A673 (cell line): Measurements from ENCODE around the gene MEGF11. TPM values are rescaled to one million over a fixed set of nuclear protein-coding genes. Genes with fewer than 3 reads are reported as not detected.

Source experiments
- BruUV-seq: library from RNA; stranded (reverse); fragments of 400-500 nt; replicated peaks from 2 replicates; lab custom pipeline; 2021; lab: Mats Ljungman, UMichigan
- CTCF ChIA-PET: fragments of 300-600 bp; sonication (Branson Sonifier 250); formaldehyde crosslinking; loops from one replicate; lab custom pipeline; 2022; ENCODE audit warnings: antibody characterized with exemption; lab: Charles Lee
- POLR2A ChIA-PET: fragments of 300-600 bp; sonication (Branson Sonifier 250); formaldehyde crosslinking; loops from one replicate; lab custom pipeline; 2022; ENCODE audit warnings: antibody characterized with exemption; ENCODE audit not compliant: low non-redundant PET; lab: Charles Lee
- DNase-seq: peaks from one replicate; pipeline ENCODE4 v3.0.0-alpha.2; 2015; ENCODE audit warnings: low spot score
- H3K27ac ChIP-seq: fragments of 200-600 bp; sonication (generic); 2 replicates; pipeline ENCODE4 v1.5.1; 2016; ENCODE audit warnings: mixed run types, low read depth, mild to moderate bottlenecking, mixed read lengths, antibody characterized with exemption, low read length; ENCODE audit not compliant: poor library complexity, severe bottlenecking
- H3K27me3 ChIP-seq: fragments of 200-600 bp; sonication (generic); replicated peaks from 2 replicates; pipeline ENCODE4 v1.6.1; 2017; ENCODE audit warnings: mixed run types, low read depth, mild to moderate bottlenecking, mixed read lengths, antibody characterized with exemption, low read length; ENCODE audit not compliant: insufficient read depth, poor library complexity
- H3K36me3 ChIP-seq: fragments of 200-600 bp; sonication (generic); 2 replicates; pipeline ENCODE4 v1.6.1; 2016; ENCODE audit warnings: mixed run types, mild to moderate bottlenecking, mixed read lengths, antibody characterized with exemption, low read length; ENCODE audit not compliant: insufficient read depth, poor library complexity, severe bottlenecking
- H3K4me1 ChIP-seq: fragments of 200-600 bp; sonication (generic); 2 replicates; pipeline ENCODE4 v1.6.1; 2017; ENCODE audit warnings: mixed run types, mild to moderate bottlenecking, mixed read lengths, antibody characterized with exemption, low read length; ENCODE audit not compliant: insufficient read depth, poor library complexity, severe bottlenecking
- H3K4me3 ChIP-seq: fragments of 200-600 bp; sonication (generic); 2 replicates; pipeline ENCODE4 v1.5.1; 2016; ENCODE audit warnings: low read depth, mixed run types, mild to moderate bottlenecking, mixed read lengths, low read length; ENCODE audit not compliant: poor library complexity, severe bottlenecking
- H3K9me3 ChIP-seq: fragments of 200-600 bp; sonication (generic); 2 replicates; pipeline ENCODE4 v1.6.1; 2016; ENCODE audit warnings: mixed run types, low read depth, mild to moderate bottlenecking, mixed read lengths, antibody characterized with exemption, low read length; ENCODE audit not compliant: poor library complexity, severe bottlenecking
- CTCF ChIP-seq: fragments of 300-800, 200-600 bp; sonication (generic); conservative IDR thresholded peaks from 2 replicates; pipeline ENCODE4 v1.5.1; 2017; ENCODE audit warnings: low read depth, mild to moderate bottlenecking, antibody characterized with exemption, low read length, moderate library complexity, mixed read lengths
- EZH2 ChIP-seq: fragments of 200-600 bp; sonication (generic); IDR thresholded peaks from 2 replicates; pipeline ENCODE4 v1.6.1; 2017; ENCODE audit warnings: borderline replicate concordance, low read depth, mild to moderate bottlenecking, mixed read lengths, antibody characterized with exemption, low read length; ENCODE audit not compliant: poor library complexity, severe bottlenecking
- intact Hi-C: fragments of 100-400 bp; cut with micrococcal nuclease; formaldehyde crosslinking; loops from one replicate; pipeline ENCODE4 v1.10.0; 2022; ENCODE audit not compliant: unreplicated experiment
- total RNA-seq: library from RNA; stranded (reverse); gene quantifications from 2 replicates; pipeline ENCODE4 v1.2.3, GENCODE V29; 2021

The MEGF11 gene
- total RNA-seq, 1 experiment from 2014 or later = 0.43 TPM

- BruUV-seq = no TSS peak
- intact Hi-C loops = no loop called here
- Histone ChIP-seq H3K27ac (no peak overlapping the region), H3K4me1 (no peaks in the 10 kb centered on the region), H3K36me3 (no peaks in the 10 kb centered on the region), H3K4me3 (no peak overlapping the region), H3K9me3 (no peaks in the 10 kb centered on the region), H3K27me3 (peaks cover 8% of the 10 kb centered on the region)
- no peak for DNase-seq
- CTCF ChIA-PET = no interaction called here
- POLR2A ChIA-PET = no interaction called here
- TF ChIP-seq CTCF = no peak
- TF ChIP-seq EZH2 = no peak
These were observed 133.1 kb downstream of the MEGF11 start for GRCh38 chr15:66120422-66120821.

- CTCF ChIA-PET = no interaction called here
- BruUV-seq = no TSS peak
These were observed 135.7 kb downstream of the MEGF11 start for GRCh38 chr15:66117841-66118240.

GRCh38 chr15:66115568-66116206 is 137.9 kb downstream of the MEGF11 start:
- CTCF ChIA-PET = no interaction called here
- H3K27ac ChIP-seq = no peak overlapping the region
- no peaks in the 10 kb centered on the region for H3K4me1 ChIP-seq
- intact Hi-C loops = no loop called here
- POLR2A ChIA-PET = no interaction called here
- no peaks in the 10 kb centered on the region for H3K36me3 ChIP-seq
- H3K9me3 ChIP-seq = no peaks in the 10 kb centered on the region
- TF ChIP-seq CTCF (no peak), EZH2 (no peak)
- BruUV-seq = no TSS peak
- H3K27me3 ChIP-seq = peaks cover 16% of the 10 kb centered on the region
- H3K4me3 ChIP-seq = no peak overlapping the region
- DNase-seq = no peak

More at GRCh38 chr15:66117841-66118240, 135.7 kb downstream of the MEGF11 start:
- H3K36me3 ChIP-seq = no peaks in the 10 kb centered on the region
- intact Hi-C loops = no loop called here
- DNase-seq = no peak
- peaks cover 10% of the 10 kb centered on the region for H3K27me3 ChIP-seq
- POLR2A ChIA-PET = no interaction called here
- no peak overlapping the region for H3K4me3 ChIP-seq
- H3K27ac ChIP-seq = no peak overlapping the region
- TF ChIP-seq CTCF (no peak), EZH2 (no peak)
- H3K4me1 ChIP-seq = no peaks in the 10 kb centered on the region
- H3K9me3 ChIP-seq = no peaks in the 10 kb centered on the region
